Islet of Langerhans (tissue), 1 donor: Measurements from ENCODE around the gene BLTP1.

ENCODE experiments used
- FAIRE-seq: peaks from one replicate; lab custom pipeline; 2011; peaks lifted over from hg19 to GRCh38; lab: Jason Lieb, UNC

Gene BLTP1

DNA sequence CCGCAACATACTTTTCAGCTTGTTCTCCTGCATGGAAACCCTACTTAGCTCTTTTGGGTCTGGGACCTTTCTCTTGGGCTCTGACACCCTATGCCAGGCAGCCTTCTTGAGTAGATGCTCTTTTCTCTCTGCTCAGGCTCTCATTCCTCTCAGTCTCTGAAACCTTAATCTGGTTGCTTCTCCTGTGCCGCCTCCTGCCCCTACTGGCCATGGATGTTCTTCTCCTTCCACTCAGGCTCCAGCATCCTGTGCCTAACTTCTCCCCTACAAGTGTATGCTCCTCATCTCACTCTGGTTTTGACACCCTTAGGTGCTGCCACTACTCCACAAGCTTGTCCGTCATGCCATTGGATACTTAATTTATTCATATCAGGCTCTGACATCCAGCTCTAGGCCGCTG, 15.2 kb downstream of the BLTP1 start:
- no peak for FAIRE-seq

DNA sequence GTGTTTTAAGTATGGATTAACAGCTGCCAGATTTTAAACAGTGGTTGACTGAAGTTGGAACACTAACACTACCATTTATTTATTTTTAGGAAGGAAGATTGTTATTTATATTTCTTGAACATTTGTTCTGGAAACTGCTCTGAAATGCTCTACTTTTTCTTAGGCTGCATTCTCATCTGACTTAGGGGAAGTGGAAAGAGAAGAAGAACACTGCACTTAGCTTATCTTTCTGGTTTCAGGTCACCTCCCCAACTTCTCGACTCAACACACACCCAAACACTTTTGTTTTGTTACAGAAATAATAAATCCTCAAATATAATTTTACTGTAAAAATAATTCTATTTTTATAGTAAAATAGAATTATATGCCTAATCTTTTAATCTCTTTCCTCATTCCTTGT, 18.6 kb downstream of the BLTP1 start:
- no peak for FAIRE-seq

DNA sequence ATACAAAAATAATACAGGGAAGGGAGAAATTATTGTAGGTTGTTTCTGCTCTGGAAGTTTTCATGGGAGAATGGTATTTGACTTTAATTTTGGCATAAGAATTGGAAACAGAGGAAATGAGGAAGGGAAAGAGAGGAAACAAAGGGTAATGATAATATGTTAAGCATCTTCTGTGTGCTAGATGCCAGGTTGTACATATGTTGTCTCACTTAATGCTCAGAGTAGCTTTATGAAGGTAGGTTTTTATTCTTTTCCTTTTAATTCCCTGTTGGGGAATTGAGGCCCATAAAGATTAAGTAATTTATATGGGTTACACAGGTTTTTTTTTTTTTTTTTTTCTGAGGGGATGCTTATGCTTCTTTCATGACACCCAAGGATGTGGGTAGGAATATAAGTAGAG, 19.2 kb downstream of the BLTP1 start:
- no peak for FAIRE-seq

DNA sequence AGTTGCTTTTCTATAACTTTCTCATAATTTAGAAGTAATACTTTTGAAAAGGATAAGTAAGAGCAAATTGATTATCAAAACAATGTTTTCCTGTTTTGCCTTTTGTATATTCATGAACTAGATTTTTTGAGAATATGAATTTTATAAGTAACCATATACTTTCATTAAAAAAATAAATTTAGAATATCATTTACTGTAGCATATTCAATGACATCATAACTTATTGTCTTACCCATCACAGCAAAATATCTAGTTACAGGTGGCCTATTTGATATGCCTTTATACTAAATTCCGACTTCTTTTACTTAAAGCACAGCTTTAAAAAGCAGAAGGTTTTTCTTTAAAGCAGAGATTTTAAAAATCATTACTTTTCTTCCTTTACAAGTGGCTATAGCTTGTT, 20.1 kb downstream of the BLTP1 start:
- peak; percentile 33 for FAIRE-seq

DNA sequence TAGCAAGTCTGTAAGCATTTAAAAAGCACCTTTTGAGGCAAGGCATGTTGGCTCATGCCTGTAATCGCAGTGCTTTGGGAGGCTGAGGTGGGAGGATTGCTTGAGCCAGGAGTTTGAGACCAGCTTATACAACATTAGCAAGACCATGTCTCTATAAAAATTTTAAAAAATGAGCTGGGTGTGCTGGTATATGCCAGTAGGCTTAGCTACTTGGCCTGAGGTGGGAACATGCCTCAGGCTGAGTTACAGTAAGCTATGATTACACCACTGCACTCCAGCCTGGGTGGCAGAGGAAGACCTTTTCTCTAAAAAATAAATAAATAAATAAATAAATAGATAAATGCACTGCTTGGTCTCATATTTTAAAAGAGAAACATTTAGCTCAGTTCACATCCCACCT, 26.8 kb downstream of the BLTP1 start:
- FAIRE-seq, result no peak

DNA sequence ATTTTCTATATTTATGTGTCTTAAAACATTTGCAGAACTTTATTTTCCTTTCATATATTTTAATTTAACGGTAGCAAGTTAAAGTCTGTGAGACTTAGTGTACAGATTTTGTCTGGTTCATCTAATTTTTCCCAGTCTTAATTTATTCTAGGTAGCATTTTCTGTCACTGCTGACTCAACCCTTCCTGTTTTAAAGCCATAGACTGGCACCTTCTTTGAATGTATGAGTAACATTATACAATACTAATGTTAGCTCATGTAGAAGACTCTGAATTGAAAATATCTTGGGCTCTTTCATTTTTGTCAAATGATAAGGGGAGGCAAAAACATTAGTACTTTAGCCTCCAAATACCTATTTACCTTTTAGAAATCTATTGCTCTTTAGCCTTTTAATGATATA, 43.6 kb downstream of the BLTP1 start:
- FAIRE-seq, result no peak
